HL-60 (cell line): Measurements from ENCODE around the gene DOK7.

Experiments used
- CTCF ChIP-seq: IDR thresholded peaks from one replicate; pipeline ENCODE4 v1.5.1; 2011; ENCODE audit warnings: low read length, control low read depth, inconsistent platforms; ENCODE audit not compliant: insufficient read depth
- GABPA ChIP-seq: IDR thresholded peaks from 2 replicates; pipeline ENCODE4 v1.6.1; 2012; ENCODE audit warnings: low read depth
- POLR2AphosphoS5 ChIP-seq: IDR thresholded peaks from 2 replicates; pipeline ENCODE4 v1.6.1; 2012; ENCODE audit warnings: low read depth
- SPI1 ChIP-seq: IDR thresholded peaks from 2 replicates; pipeline ENCODE4 v1.6.1; 2012; ENCODE audit warnings: low read depth, mild to moderate bottlenecking, borderline replicate concordance
- TF ChIP-seq, protein P1 (sequence below): IDR thresholded peaks from 2 replicates; pipeline ENCODE4 v1.6.1; 2012; ENCODE audit warnings: low read depth; ENCODE audit not compliant: insufficient replicate concordance

- TF ChIP-seq, protein P1, sequence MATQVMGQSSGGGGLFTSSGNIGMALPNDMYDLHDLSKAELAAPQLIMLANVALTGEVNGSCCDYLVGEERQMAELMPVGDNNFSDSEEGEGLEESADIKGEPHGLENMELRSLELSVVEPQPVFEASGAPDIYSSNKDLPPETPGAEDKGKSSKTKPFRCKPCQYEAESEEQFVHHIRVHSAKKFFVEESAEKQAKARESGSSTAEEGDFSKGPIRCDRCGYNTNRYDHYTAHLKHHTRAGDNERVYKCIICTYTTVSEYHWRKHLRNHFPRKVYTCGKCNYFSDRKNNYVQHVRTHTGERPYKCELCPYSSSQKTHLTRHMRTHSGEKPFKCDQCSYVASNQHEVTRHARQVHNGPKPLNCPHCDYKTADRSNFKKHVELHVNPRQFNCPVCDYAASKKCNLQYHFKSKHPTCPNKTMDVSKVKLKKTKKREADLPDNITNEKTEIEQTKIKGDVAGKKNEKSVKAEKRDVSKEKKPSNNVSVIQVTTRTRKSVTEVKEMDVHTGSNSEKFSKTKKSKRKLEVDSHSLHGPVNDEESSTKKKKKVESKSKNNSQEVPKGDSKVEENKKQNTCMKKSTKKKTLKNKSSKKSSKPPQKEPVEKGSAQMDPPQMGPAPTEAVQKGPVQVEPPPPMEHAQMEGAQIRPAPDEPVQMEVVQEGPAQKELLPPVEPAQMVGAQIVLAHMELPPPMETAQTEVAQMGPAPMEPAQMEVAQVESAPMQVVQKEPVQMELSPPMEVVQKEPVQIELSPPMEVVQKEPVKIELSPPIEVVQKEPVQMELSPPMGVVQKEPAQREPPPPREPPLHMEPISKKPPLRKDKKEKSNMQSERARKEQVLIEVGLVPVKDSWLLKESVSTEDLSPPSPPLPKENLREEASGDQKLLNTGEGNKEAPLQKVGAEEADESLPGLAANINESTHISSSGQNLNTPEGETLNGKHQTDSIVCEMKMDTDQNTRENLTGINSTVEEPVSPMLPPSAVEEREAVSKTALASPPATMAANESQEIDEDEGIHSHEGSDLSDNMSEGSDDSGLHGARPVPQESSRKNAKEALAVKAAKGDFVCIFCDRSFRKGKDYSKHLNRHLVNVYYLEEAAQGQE = no peak
- TF ChIP-seq CTCF = no peak
- no peak for TF ChIP-seq GABPA
- TF ChIP-seq POLR2AphosphoS5 = no peak
- TF ChIP-seq SPI1 = no peak
These were observed 12.7 kb downstream of the DOK7 start for GRCh38 chr4:3475713-3476260.
